Esophagus muscularis mucosa (tissue), 4 donors: ENCODE results near the gene HS3ST6. TPM values are rescaled to one million over a fixed set of nuclear protein-coding genes. Genes with fewer than 3 reads are reported as not detected.

Experiments used
- DNase-seq: peaks from one replicate; pipeline ENCODE4 v3.0.0-alpha.2; 2017; ENCODE audit errors: extremely low spot score
- H3K27ac ChIP-seq, 4 donors: fragments of 200-600 bp; sonication (generic); replicated peaks in 1 of 4; 1 replicate in 3 of 4; 2 replicates in 1 of 4; pipeline ENCODE4 v1.5.1; 2016 to 2019; ENCODE audit warnings: mild to moderate bottlenecking in 1 of 4
- H3K27me3 ChIP-seq, 4 donors: fragments of 200-600 bp; sonication (generic); one replicate each; pipeline versions ENCODE4 v1.5.1 to v1.6.0; 2016 to 2019
- H3K36me3 ChIP-seq, 4 donors: fragments of 200-600 bp; sonication (generic); one replicate each; pipeline ENCODE4 v1.5.1; 2016 to 2019
- H3K4me1 ChIP-seq, 4 donors: fragments of 200-600 bp; sonication (generic); one replicate each; pipeline ENCODE4 v1.5.1; 2016 to 2019
- H3K4me3 ChIP-seq, 4 donors: fragments of 200-600 bp; sonication (generic); 1 replicate in 2 of 4; 2 replicates in 2 of 4; pipeline ENCODE4 v1.5.1; 2016 to 2019; ENCODE audit warnings: mild to moderate bottlenecking in 4 of 4, moderate library complexity in 1 of 4
- H3K9me3 ChIP-seq, 4 donors: fragments of 200-600 bp; sonication (generic); 1 replicate in 3 of 4; 2 replicates in 1 of 4; pipeline ENCODE4 v1.5.1; 2016 to 2019
- CTCF ChIP-seq, 3 experiments: fragments of 200-600 bp in 2 of 3; fragments of 450-650 bp in 1 of 3; sonication (generic) in 2 of 3; IDR thresholded peaks; one replicate each; pipeline ENCODE4 v1.5.1; 2017 to 2019; ENCODE audit warnings: antibody characterized with exemption in 3 of 3, mild to moderate bottlenecking in 2 of 3, moderate library complexity in 1 of 3
- EP300 ChIP-seq: sonication (generic); formaldehyde crosslinking; IDR thresholded peaks from one replicate; pipeline ENCODE4 v1.6.1; 2017; ENCODE audit warnings: antibody characterized with exemption
- POLR2A ChIP-seq: fragments of 450-650 bp; IDR thresholded peaks from one replicate; pipeline ENCODE4 v1.6.1; 2017; ENCODE audit warnings: antibody characterized with exemption, moderate library complexity, mild to moderate bottlenecking, low read depth
- POLR2AphosphoS5 ChIP-seq, 2 donors: sonication (generic); formaldehyde crosslinking; IDR thresholded peaks; one replicate each; pipeline ENCODE4 v1.6.1; 2017; ENCODE audit warnings: antibody characterized with exemption in 2 of 2
- WGBS: methylation state at CpG from one replicate; pipeline ENCODE4 v1.1.5; 2018; 5-methylcytosine and 5-hydroxymethylcytosine counted together
- intact Hi-C: fragments of 100-400 bp; cut with DNase I; formaldehyde crosslinking; loops from one replicate; pipeline ENCODE4 v1.15.1; 2023
- total RNA-seq, 4 donors: library from RNA; depleted of rRNA; stranded (reverse); fragments of >200 nt; gene quantifications; one replicate each; pipeline versions ENCODE4 v1.1.0 to v1.2.1, GENCODE V29; 2016

The HS3ST6 gene
- total RNA-seq, 4 donors from 2014 or later: not detected

GRCh38 chr16:1909561-1910231, 8.5 kb downstream of the HS3ST6 start:
- intact Hi-C loops: no loop called here
- H3K36me3 ChIP-seq: no peaks in the 10 kb centered on the region
- DNase-seq: no peak
- no peaks in the 10 kb centered on the region for H3K4me1 ChIP-seq
- TF ChIP-seq EP300 (no peak), CTCF (IDR thresholded peaks at IDR 0.05) (no peak), POLR2AphosphoS5 (IDR thresholded peaks at IDR 0.05) (no peak), POLR2A (no peak)
- no peak overlapping the region for H3K27ac ChIP-seq
- no peak overlapping the region for H3K4me3 ChIP-seq
- 79% methylated on average over 17 of the region's 18 CpGs for WGBS
- peaks cover 0 to 88% (median 2%) of the 10 kb centered on the region in 4 donors for H3K27me3 ChIP-seq
- no peaks in the 10 kb centered on the region for H3K9me3 ChIP-seq

GRCh38 chr16:1908983-1909382, 9.2 kb downstream of the HS3ST6 start:
- peaks cover 0 to 88% (median 2%) of the 10 kb centered on the region in 4 donors for H3K27me3 ChIP-seq
- intact Hi-C loops: no loop called here
- H3K36me3 ChIP-seq: no peaks in the 10 kb centered on the region
- DNase-seq: no peak
- H3K4me1 ChIP-seq: no peaks in the 10 kb centered on the region
- no peaks in the 10 kb centered on the region for H3K9me3 ChIP-seq
- no peak overlapping the region for H3K4me3 ChIP-seq
- WGBS: 60% methylated on average over 8 of the region's 9 CpGs
- H3K27ac ChIP-seq: no peak overlapping the region
- no peak for TF ChIP-seq EP300
- TF ChIP-seq POLR2AphosphoS5 (IDR thresholded peaks at IDR 0.05): no peak
- no peak for TF ChIP-seq POLR2A
- no peak for TF ChIP-seq CTCF (IDR thresholded peaks at IDR 0.05)

GRCh38 chr16:1908184-1908583, 10.0 kb downstream of the HS3ST6 start:
- H3K4me1 ChIP-seq: no peaks in the 10 kb centered on the region
- intact Hi-C loops: no loop called here
- TF ChIP-seq POLR2A (no peak), POLR2AphosphoS5 (IDR thresholded peaks at IDR 0.05) (no peak), EP300 (no peak), CTCF (IDR thresholded peaks at IDR 0.05) (no peak)
- peaks cover 0 to 88% (median 2%) of the 10 kb centered on the region in 4 donors for H3K27me3 ChIP-seq
- H3K36me3 ChIP-seq: no peaks in the 10 kb centered on the region
- no peak overlapping the region for H3K4me3 ChIP-seq
- no peaks in the 10 kb centered on the region for H3K9me3 ChIP-seq
- WGBS: 76% methylated on average over 6 of the region's 17 CpGs
- DNase-seq: no peak
- H3K27ac ChIP-seq: no peak overlapping the region

GRCh38 chr16:1907226-1907860, 10.9 kb downstream of the HS3ST6 start:
- Histone ChIP-seq H3K27ac (no peak overlapping the region), H3K9me3 (no peaks in the 10 kb centered on the region), H3K27me3 (peaks cover 0 to 90% (median 2%) of the 10 kb centered on the region in 4 donors), H3K4me3 (no peak overlapping the region), H3K4me1 (no peaks in the 10 kb centered on the region), H3K36me3 (no peaks in the 10 kb centered on the region)
- intact Hi-C loops: no loop called here
- TF ChIP-seq POLR2AphosphoS5 (IDR thresholded peaks at IDR 0.05): no peak
- TF ChIP-seq CTCF (IDR thresholded peaks at IDR 0.05): no peak
- no peak for TF ChIP-seq EP300
- 73% methylated on average over 15 of the region's 17 CpGs for WGBS
- no peak for DNase-seq
